ENCODE measurements around the gene ARHGAP44. TPM values are rescaled to one million over a fixed set of nuclear protein-coding genes. Genes with fewer than 3 reads are reported as not detected.

ARHGAP44 gene
- total and polyA plus RNA-seq, 2 of the 8 experiments (the other 6 are each of a cell fraction or from before 2014, with no cell fraction given) = 6.2 to 22.2 TPM

GRCh38 chr17:12955521-12955920 is 166.2 kb downstream of the ARHGAP44 start (continued):
- TF ChIP-seq E2F6 (IDR thresholded peaks at IDR 0.05) (no peak), TAF7 (optimal IDR thresholded peaks at IDR 0.05; ENCODE audit: borderline replicate concordance, low read depth, low read length) (no peak), BACH1 (IDR thresholded peaks at IDR 0.05; ENCODE audit: low read length) (no peak), CBX5 (IDR thresholded peaks at IDR 0.05; ENCODE audit: low read depth, low read length) (no peak), KDM1A (IDR thresholded peaks at IDR 0.05; ENCODE audit: borderline replicate concordance, low read length) (no peak)
- TF ChIP-seq, protein P1, sequence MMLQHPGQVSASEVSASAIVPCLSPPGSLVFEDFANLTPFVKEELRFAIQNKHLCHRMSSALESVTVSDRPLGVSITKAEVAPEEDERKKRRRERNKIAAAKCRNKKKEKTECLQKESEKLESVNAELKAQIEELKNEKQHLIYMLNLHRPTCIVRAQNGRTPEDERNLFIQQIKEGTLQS (IDR thresholded peaks at IDR 0.05; ENCODE audit: insufficient read depth, low read depth, low read length) = no peak

Measured in H1 (cell line).